OCI-LY3 (cell line): ENCODE results near the gene TMEM201.

Source experiments
- CTCF ChIP-seq: fragments of 200-600, 300-600 bp; sonication (generic); IDR thresholded peaks from 2 replicates; pipeline ENCODE4 v1.5.1; 2014; ENCODE audit warnings: antibody characterized with exemption, low read length, low read depth
- EZH2phosphoT487 ChIP-seq: fragments of 200-600 bp; shearing (Covaris generic); IDR thresholded peaks from 2 replicates; pipeline ENCODE4 v1.6.1; 2018; ENCODE audit warnings: antibody characterized with exemption, mixed run types, low read depth

GRCh38 chr1:9593147-9593491 is 4.4 kb downstream of the TMEM201 start:
- TF ChIP-seq CTCF (no peak), EZH2phosphoT487 (no peak)
